Adrenal gland (tissue), 12 donors: Measurements from ENCODE around the gene ARMC6. TPM values are rescaled to one million over a fixed set of nuclear protein-coding genes. Genes with fewer than 3 reads are reported as not detected.

Source experiments
- DNase-seq, 7 donors: peaks; one replicate each; pipeline ENCODE4 v3.0.0-alpha.2; 2019 to 2020
- H3K27ac ChIP-seq, 5 donors: fragments of 200-600 bp; sonication (generic) in 4 of 5; 1 replicate in 3 of 5; 2 replicates in 2 of 5; pipeline versions ENCODE4 v1.5.1 to v1.8.0; 2016 to 2020; ENCODE audit warnings: mild to moderate bottlenecking in 1 of 5
- H3K27me3 ChIP-seq: fragments of 200-600 bp; 2 replicates; pipeline ENCODE4 v1.8.0; 2021
- H3K36me3 ChIP-seq, 2 donors: fragments of 200-600 bp; replicated peaks in 1 of 2; 1 replicate in 1 of 2; 2 replicates in 1 of 2; pipeline versions ENCODE4 v1.5.1 to v1.8.0; 2018 to 2022
- H3K4me1 ChIP-seq, 2 donors: fragments of 200-600 bp; replicated peaks in 1 of 2; 1 replicate in 1 of 2; 2 replicates in 1 of 2; pipeline versions ENCODE4 v1.5.1 to v1.8.0; 2018 to 2021
- H3K4me3 ChIP-seq, 4 donors: fragments of 200-600 bp; sonication (generic) in 3 of 4; one replicate each; pipeline ENCODE4 v1.5.1; 2016 to 2018
- H3K9me3 ChIP-seq, 3 donors: fragments of 200-600 bp; sonication (generic) in 1 of 3; replicated peaks in 1 of 3; 1 replicate in 2 of 3; 2 replicates in 1 of 3; pipeline versions ENCODE4 v1.5.1 to v1.8.0; 2016 to 2021
- POLR2A ChIP-seq, 2 donors: fragments of 450-650 bp; IDR thresholded peaks; one replicate each; pipeline ENCODE4 v1.6.1; 2017; ENCODE audit warnings: antibody characterized with exemption in 2 of 2, mild to moderate bottlenecking in 2 of 2, moderate library complexity in 1 of 2
- WGBS, 4 donors: extraction: QIAGEN DNeasy Blood & Tissue Kit in 2 of 4; methylation state at CpG; one replicate each; pipeline versions ENCODE4 v1.1.5 to v1.1.7; 2013 to 2017; 5-methylcytosine and 5-hydroxymethylcytosine counted together
- intact Hi-C, 2 donors: fragments of 100-400 bp; cut with DNase I; formaldehyde crosslinking; loops; one replicate each; pipeline versions ENCODE4 v1.14.1 to v1.15.0; 2022 to 2023
- polyA plus RNA-seq, 3 donors: library from polyadenylated mRNA; stranded (reverse); fragments of 200-250 nt in 2 of 3; fragments of 350-450 nt in 1 of 3; fragmentation: Illumina TruSeq in 1 of 3; extraction: RNeasy Lipid Tissue Mini Kit (QIAGEN cat#74804) in 1 of 3; gene quantifications; one replicate each; pipeline ENCODE4 v1.2.3, GENCODE V29; 2013 to 2014
- total RNA-seq, 9 donors: library from RNA; depleted of rRNA in 4 of 9; stranded (reverse); fragments of >200 nt in 4 of 9; fragments of 120-200 nt in 1 of 9; fragmentation: NEBNext Ultra II Directional in 1 of 9; extraction: Animal tissue kit (Norgen Biotek cat#: 25700) in 1 of 9; gene quantifications; one replicate each; pipeline versions ENCODE4 v1.1.0 to v1.2.4, GENCODE V29; 2013 to 2023
- TF ChIP-seq, protein P1 (sequence below), 6 experiments: fragments of 450-650 bp in 4 of 6; fragments of 200-600 bp in 2 of 6; sonication (generic) in 1 of 6; IDR thresholded peaks; 1 replicate in 5 of 6; 2 replicates in 1 of 6; pipeline versions ENCODE4 v1.5.1 to v1.8.0; 2016 to 2021; ENCODE audit warnings: antibody characterized with exemption in 6 of 6, mild to moderate bottlenecking in 2 of 6, moderate library complexity in 1 of 6
- donor health status: healthy with polysubstance abuse.
- donor health status: Bipolar disorder and iron deficiency.
- donor health status: DM: yes; HTN: yes; CAD: no.
- donor health status: DM: no; HTN: no; CAD: no.
- donor health status: DM: no; HTN: no; CAD: no.
- donor health status: DM: yes; HTN: yes; CAD: no.

Gene ARMC6
- total and polyA plus RNA-seq, 12 donors: 16.7 to 39.3 (median 27.2) TPM

DNA sequence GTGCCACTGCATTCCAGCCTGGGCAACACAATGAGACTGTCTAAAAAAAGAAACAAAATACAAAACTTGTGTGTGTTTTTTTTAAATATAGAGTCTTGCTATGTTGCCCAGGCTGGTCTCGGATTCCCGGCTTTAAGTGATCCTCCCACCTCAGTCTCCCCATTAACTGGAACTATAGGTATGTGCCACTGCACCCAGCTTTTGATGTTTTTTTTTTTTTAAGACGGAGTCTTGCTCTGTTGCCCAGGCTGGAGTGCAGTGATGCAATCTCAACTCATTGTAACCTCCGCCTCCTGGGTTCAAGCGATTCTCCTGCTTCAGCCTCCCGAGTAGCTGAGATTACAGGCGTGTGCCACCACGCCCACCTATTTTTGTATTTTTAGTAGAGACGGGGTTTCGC, 37.1 kb upstream of the ARMC6 start:
- Histone ChIP-seq H3K27me3 (no peaks in the 10 kb centered on the region), H3K4me3 (no peak overlapping the region), H3K4me1 (no peaks in the 10 kb centered on the region), H3K9me3 (no peaks in the 10 kb centered on the region), H3K36me3 (peaks cover 0 to 40% of the 10 kb centered on the region in 2 donors), H3K27ac (no peak overlapping the region)
- no peak for DNase-seq
- intact Hi-C loops: no loop called here
- TF ChIP-seq, protein P1, sequence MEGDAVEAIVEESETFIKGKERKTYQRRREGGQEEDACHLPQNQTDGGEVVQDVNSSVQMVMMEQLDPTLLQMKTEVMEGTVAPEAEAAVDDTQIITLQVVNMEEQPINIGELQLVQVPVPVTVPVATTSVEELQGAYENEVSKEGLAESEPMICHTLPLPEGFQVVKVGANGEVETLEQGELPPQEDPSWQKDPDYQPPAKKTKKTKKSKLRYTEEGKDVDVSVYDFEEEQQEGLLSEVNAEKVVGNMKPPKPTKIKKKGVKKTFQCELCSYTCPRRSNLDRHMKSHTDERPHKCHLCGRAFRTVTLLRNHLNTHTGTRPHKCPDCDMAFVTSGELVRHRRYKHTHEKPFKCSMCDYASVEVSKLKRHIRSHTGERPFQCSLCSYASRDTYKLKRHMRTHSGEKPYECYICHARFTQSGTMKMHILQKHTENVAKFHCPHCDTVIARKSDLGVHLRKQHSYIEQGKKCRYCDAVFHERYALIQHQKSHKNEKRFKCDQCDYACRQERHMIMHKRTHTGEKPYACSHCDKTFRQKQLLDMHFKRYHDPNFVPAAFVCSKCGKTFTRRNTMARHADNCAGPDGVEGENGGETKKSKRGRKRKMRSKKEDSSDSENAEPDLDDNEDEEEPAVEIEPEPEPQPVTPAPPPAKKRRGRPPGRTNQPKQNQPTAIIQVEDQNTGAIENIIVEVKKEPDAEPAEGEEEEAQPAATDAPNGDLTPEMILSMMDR (IDR thresholded peaks at IDR 0.05): no peak
- TF ChIP-seq POLR2A (IDR thresholded peaks at IDR 0.05): no peak
- 91 to 94% (median 94%) methylated on average over 10 of the region's 10 CpGs for WGBS, 4 donors

DNA sequence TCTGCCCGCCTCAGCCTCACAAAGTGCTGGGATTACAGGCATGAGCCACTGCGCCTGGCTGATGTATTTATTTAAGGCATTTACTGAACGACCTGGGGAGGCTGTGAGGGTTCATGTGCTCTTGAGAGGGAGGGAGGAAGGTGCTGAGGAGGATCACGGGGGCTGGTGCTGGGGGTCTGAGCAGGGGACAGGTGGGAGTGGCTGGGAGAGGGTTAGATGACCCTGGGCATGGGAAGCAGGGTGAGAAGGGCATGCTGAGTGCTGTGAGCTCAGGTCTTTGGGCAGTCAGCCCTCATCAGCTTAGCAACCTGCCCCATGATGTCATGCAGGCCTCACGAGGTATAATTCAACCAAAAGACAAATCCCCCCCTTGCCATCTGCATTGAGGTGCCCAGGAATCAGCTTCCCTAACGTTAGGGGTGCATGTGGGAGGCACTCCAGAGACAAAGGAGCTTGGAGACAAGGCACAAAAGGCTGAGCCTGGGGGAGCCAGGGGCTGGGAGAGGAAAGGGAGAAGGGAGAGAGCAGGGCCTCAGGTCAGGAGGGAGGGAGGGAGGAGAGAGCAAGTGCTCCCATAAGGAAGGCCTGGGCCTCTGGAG, 36.5 kb upstream of the ARMC6 start:
- H3K36me3 ChIP-seq: peaks cover 0 to 45% of the 10 kb centered on the region in 2 donors

DNA sequence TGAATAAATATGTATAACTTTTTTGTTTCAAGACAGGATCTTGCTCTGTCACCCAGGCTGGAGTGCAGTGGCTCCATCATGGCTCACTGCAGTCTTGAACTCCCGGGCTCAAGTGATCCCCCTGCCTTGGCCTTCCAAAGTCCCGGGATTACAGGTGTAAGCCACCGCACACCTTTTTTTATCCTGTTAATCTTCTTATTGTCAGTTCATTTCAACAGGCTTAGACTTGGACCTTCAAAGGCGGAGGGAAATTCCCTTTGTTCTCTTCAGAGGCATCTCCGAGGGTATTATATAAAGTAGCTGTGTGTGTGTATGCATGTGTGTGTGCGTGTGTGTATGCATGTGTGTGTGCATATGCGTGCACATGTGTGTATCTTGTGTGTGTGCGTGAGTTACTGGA, 35.1 kb upstream of the ARMC6 start:
- WGBS, 4 donors: 89 to 95% (median 93%) methylated on average over 8 of the region's 8 CpGs
- Histone ChIP-seq H3K9me3 (no peaks in the 10 kb centered on the region), H3K36me3 (peaks cover 0 to 48% of the 10 kb centered on the region in 2 donors), H3K4me1 (no peaks in the 10 kb centered on the region), H3K27ac (no peak overlapping the region), H3K4me3 (no peak overlapping the region), H3K27me3 (no peaks in the 10 kb centered on the region)
- no peak for TF ChIP-seq POLR2A (IDR thresholded peaks at IDR 0.05)
- TF ChIP-seq, protein P1 (IDR thresholded peaks at IDR 0.05): no peak
- intact Hi-C loops: no loop called here
- no peak for DNase-seq

More for the DNA sequence above, 36.5 kb upstream of the ARMC6 start:
- intact Hi-C loops: no loop called here
- Histone ChIP-seq H3K4me3 (no peak overlapping the region), H3K9me3 (no peaks in the 10 kb centered on the region), H3K4me1 (no peaks in the 10 kb centered on the region), H3K27me3 (no peaks in the 10 kb centered on the region), H3K27ac (no peak overlapping the region)
- 72 to 85% (median 83%) methylated on average over 5 to 6 of the region's 6 CpGs for WGBS, 4 donors
- DNase-seq: no peak
- TF ChIP-seq, protein P1 (IDR thresholded peaks at IDR 0.05): no peak
- TF ChIP-seq POLR2A (IDR thresholded peaks at IDR 0.05): no peak

DNA sequence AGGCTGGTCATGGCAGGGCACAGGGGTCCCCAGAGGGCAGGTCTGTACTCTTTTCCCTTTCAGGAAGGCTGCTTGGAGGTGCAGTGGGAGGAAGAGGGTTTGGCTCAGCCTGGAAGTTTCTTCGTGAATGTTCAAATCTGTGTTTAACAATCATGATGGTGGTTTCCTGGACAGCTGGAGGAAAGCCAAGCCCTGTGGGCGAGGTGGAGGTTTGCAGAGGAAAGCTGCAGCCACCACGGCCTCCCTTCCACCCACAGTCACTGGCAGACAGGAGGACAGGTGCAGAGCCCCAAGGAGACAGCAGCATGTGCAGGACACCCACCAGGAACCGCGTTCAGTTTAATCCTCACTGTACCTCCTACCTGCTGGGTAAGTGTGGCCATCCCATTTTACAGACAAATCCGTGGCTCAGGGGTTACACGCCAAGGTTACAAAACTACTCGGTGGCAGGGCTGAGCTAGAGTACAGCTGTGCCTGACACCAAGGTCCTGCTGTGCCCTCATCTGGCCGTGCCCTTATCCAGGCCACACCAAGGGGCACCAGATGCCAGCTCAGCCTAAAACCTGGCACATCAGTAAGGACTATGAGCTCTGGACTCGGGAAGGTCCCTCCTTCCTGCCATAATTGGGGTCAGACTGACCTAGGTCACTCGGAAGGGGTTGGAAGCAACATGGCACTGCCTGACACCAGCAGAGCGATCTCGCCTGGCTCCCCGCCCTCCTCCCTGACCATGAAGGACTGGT, 34.2 kb upstream of the ARMC6 start:
- Histone ChIP-seq H3K4me3 (no peak overlapping the region), H3K36me3 (peaks cover 0 to 48% of the 10 kb centered on the region in 2 donors), H3K9me3 (no peaks in the 10 kb centered on the region), H3K4me1 (no peaks in the 10 kb centered on the region), H3K27me3 (no peaks in the 10 kb centered on the region), H3K27ac (no peak overlapping the region)
- 59 to 74% (median 63%) methylated on average over 3 to 14 of the region's 14 CpGs for WGBS, 4 donors
- intact Hi-C loops: no loop called here
- TF ChIP-seq, protein P1 (IDR thresholded peaks at IDR 0.05): no peak
- TF ChIP-seq POLR2A (IDR thresholded peaks at IDR 0.05): no peak
- DNase-seq: no peak
